HG03095 (cell line): ENCODE data around the gene FAM83F.

Experiments used
- ATAC-seq: cut with Tn5 transposase; IDR thresholded peaks from one replicate; pipeline ENCODE4 v1.9.1; 2021; ENCODE audit warnings: moderate library complexity; ENCODE audit not compliant: unreplicated experiment

The FAM83F gene

GRCh38 chr22:39965748-39966147 lies 29.0 kb upstream of the FAM83F start:
- ATAC-seq, result no peak

GRCh38 chr22:39966470-39966869 lies 28.3 kb upstream of the FAM83F start:
- no peak for ATAC-seq

- ATAC-seq, result no peak
These were observed 27.5 kb upstream of the FAM83F start for GRCh38 chr22:39967103-39967829.

GRCh38 chr22:39967996-39968972 lies 26.5 kb upstream of the FAM83F start:
- no peak for ATAC-seq

- no peak for ATAC-seq
These were observed 24.0 kb upstream of the FAM83F start for GRCh38 chr22:39970742-39971141.

GRCh38 chr22:39972641-39973040 lies 22.1 kb upstream of the FAM83F start:
- no peak for ATAC-seq

- no peak for ATAC-seq
These were observed 21.1 kb upstream of the FAM83F start for GRCh38 chr22:39973656-39974055.

- ATAC-seq, result no peak
These were observed 20.7 kb upstream of the FAM83F start for GRCh38 chr22:39974065-39974464.

- ATAC-seq, result no peak
These were observed 15.7 kb upstream of the FAM83F start for GRCh38 chr22:39979048-39979447.

GRCh38 chr22:39979458-39979857 lies 15.3 kb upstream of the FAM83F start:
- no peak for ATAC-seq

- ATAC-seq, result no peak
These were observed 14.2 kb upstream of the FAM83F start for GRCh38 chr22:39980596-39980995.

GRCh38 chr22:39983346-39983745 lies 11.4 kb upstream of the FAM83F start:
- no peak for ATAC-seq

GRCh38 chr22:39984006-39984405 lies 10.7 kb upstream of the FAM83F start:
- no peak for ATAC-seq

GRCh38 chr22:39984746-39985145 lies 10.0 kb upstream of the FAM83F start:
- ATAC-seq, result no peak

GRCh38 chr22:39985383-39986035 lies 9.2 kb upstream of the FAM83F start:
- ATAC-seq, result no peak

- ATAC-seq, result no peak
These were observed 6.2 kb upstream of the FAM83F start for GRCh38 chr22:39988386-39989114.

GRCh38 chr22:39989633-39990032 lies 5.1 kb upstream of the FAM83F start:
- ATAC-seq, result no peak

GRCh38 chr22:39990686-39991085 lies 4.1 kb upstream of the FAM83F start:
- no peak for ATAC-seq

- ATAC-seq, result no peak
These were observed 3.4 kb upstream of the FAM83F start for GRCh38 chr22:39991159-39991860.
